K562 (cell line): ENCODE measurements around the gene AVPR1A. TPM values are rescaled to one million over a fixed set of nuclear protein-coding genes. Genes with fewer than 3 reads are reported as not detected.

Experiments
- ATAC-seq: fragments of 200-7000 bp; cut with Tn5 transposase; 3 replicates; pipeline ENCODE4 v1.9.1; 2020; ENCODE audit warnings: moderate library complexity
- BruUV-seq: library from RNA; stranded (reverse); fragments of 400-500 nt; replicated peaks from 2 replicates; lab custom pipeline; 2021; lab: Mats Ljungman, UMichigan
- CTCF ChIA-PET: fragments of 300-600 bp; formaldehyde crosslinking; extraction: SDS; loops from one replicate; lab custom pipeline; 2021; ENCODE audit warnings: low intra/inter-chr PET ratio; lab: Yijun Ruan, JAX
- POLR2A ChIA-PET: fragments of 300-600, 350-650 bp; sonication (Branson Sonifier 250); formaldehyde crosslinking; extraction: SDS; loops from one replicate; lab custom pipeline; 2021; ENCODE audit warnings: antibody characterized with exemption, inconsistent platforms; lab: Yijun Ruan, JAX
- DNase-seq, 4 experiments: peaks; one replicate each; pipeline versions ENCODE4 v3.0.0 to v3.0.0-alpha.2; 2011 to 2018; ENCODE audit warnings: low spot score in 3 of 4, mixed read lengths in 3 of 4; ENCODE audit errors: extremely low read depth in 1 of 4
- FAIRE-seq: peaks from 2 replicates; lab custom pipeline; 2011; peaks lifted over from hg19 to GRCh38; lab: Jason Lieb, UNC
- H2AFZ ChIP-seq: 2 replicates; pipeline ENCODE4 v1.6.0; 2011; ENCODE audit warnings: low read depth, low read length, control low read depth, inconsistent platforms
- H3K27ac ChIP-seq: fragments of 200-600 bp; 3 replicates; pipeline ENCODE4 v1.8.0; 2011; ENCODE audit warnings: low read depth, mild to moderate bottlenecking, control low read depth, inconsistent platforms, low read length, moderate library complexity, mixed read lengths; ENCODE audit errors: extremely low read depth
- H3K27me3 ChIP-seq, 2 experiments: fragments of 300-600 bp in 1 of 2; 2 replicates in 1 of 2; 3 replicates in 1 of 2; pipeline versions ENCODE4 v1.6.0 to v1.8.0; 2011; ENCODE audit warnings: inconsistent platforms in 2 of 2, low read length in 2 of 2, mild to moderate bottlenecking in 1 of 2, mixed read lengths in 1 of 2, moderate library complexity in 1 of 2; ENCODE audit not compliant: control insufficient read depth in 2 of 2, insufficient read depth in 2 of 2
- H3K36me3 ChIP-seq: fragments of 300-600 bp; 3 replicates; pipeline ENCODE4 v1.8.0; 2011; ENCODE audit warnings: mild to moderate bottlenecking, low read length, inconsistent platforms; ENCODE audit not compliant: control insufficient read depth, insufficient read depth
- H3K4me1 ChIP-seq, 2 experiments: fragments of 200-600 bp in 1 of 2; replicated peaks in 1 of 2; 2 replicates in 1 of 2; 3 replicates in 1 of 2; pipeline versions ENCODE4 v1.5.1 to v1.8.0; 2011; ENCODE audit warnings: inconsistent platforms in 2 of 2, low read length in 2 of 2, mild to moderate bottlenecking in 1 of 2, mixed read lengths in 1 of 2, moderate library complexity in 1 of 2; ENCODE audit not compliant: control insufficient read depth in 2 of 2, insufficient read depth in 2 of 2
- H3K4me2 ChIP-seq: 2 replicates; pipeline ENCODE4 v1.6.1; 2011; ENCODE audit warnings: low read length, control low read depth, inconsistent platforms, mixed read lengths; ENCODE audit not compliant: insufficient read depth
- H3K4me3 ChIP-seq: fragments of 200-600 bp; sonication (generic), shearing (Covaris generic); 2 replicates; pipeline ENCODE4 v1.5.1; 2016; ENCODE audit warnings: control low read depth, inconsistent platforms
- H3K79me2 ChIP-seq: fragments of 200-600 bp; 3 replicates; pipeline ENCODE4 v1.8.0; 2011; ENCODE audit warnings: low read length, inconsistent platforms; ENCODE audit not compliant: control insufficient read depth, insufficient read depth
- H3K9ac ChIP-seq, 2 experiments: 2 replicates each; pipeline versions ENCODE4 v1.6.0 to v1.6.1; 2011; ENCODE audit warnings: low read depth in 2 of 2, low read length in 2 of 2, control low read depth in 1 of 2, inconsistent platforms in 1 of 2, mild to moderate bottlenecking in 1 of 2, mixed read lengths in 1 of 2; ENCODE audit not compliant: insufficient read depth in 1 of 2
- H3K9me1 ChIP-seq: one replicate; pipeline ENCODE4 v1.6.0; 2011; ENCODE audit warnings: inconsistent platforms, mild to moderate bottlenecking, low read length, moderate library complexity; ENCODE audit not compliant: control insufficient read depth, insufficient read depth
- H3K9me3 ChIP-seq: replicated peaks from 2 replicates; pipeline ENCODE4 v1.5.1; 2011; ENCODE audit warnings: low read depth, low read length, inconsistent platforms; ENCODE audit not compliant: control insufficient read depth, insufficient read depth
- H4K20me1 ChIP-seq: replicated peaks from 2 replicates; pipeline ENCODE4 v1.6.1; 2011; ENCODE audit warnings: low read length, inconsistent platforms, mixed read lengths; ENCODE audit not compliant: control insufficient read depth, insufficient read depth
- AFF4 ChIP-seq: sonication (generic); formaldehyde crosslinking; IDR thresholded peaks from 2 replicates; pipeline ENCODE4 v1.8.0; 2023; ENCODE audit warnings: mild to moderate bottlenecking, missing genetic modification reagents
- ZNF121 ChIP-seq: sonication (generic); formaldehyde crosslinking; conservative IDR thresholded peaks from 2 replicates; pipeline ENCODE4 v1.8.0; 2022; ENCODE audit warnings: missing genetic modification reagents
- WGBS: fragments of 100-300 bp; shearing (Covaris generic); methylation state at CpG from one replicate; pipeline ENCODE4 v1.1.6; 2016; ENCODE audit warnings: low coverage, mixed read lengths; ENCODE audit not compliant: insufficient coverage; ENCODE audit errors: missing lambda C conversion rate; 5-methylcytosine and 5-hydroxymethylcytosine counted together
- in situ Hi-C: fragments of 300-500 bp; cut with MboI; formaldehyde crosslinking; loops from 4 replicates; pipeline ENCODE4 v1.15.0; 2018; ENCODE audit warnings: inconsistent platforms, mixed read lengths
- intact Hi-C: fragments of 100-400 bp; cut with micrococcal nuclease; formaldehyde crosslinking; loops from 2 replicates; pipeline ENCODE4 v1.14.2; 2022
- polyA plus RNA-seq, 8 experiments: library from polyadenylated mRNA; depleted of rRNA in 4 of 8; stranded (reverse) in 5 of 8; unstranded in 3 of 8; fragments of >200 nt; fragmentation: Nextera tagmentation in 2 of 8; fragmentation: Illumina TruSeq in 1 of 8; extraction: Ambion mirVana in 2 of 8; extraction: Trizol in 1 of 8; gene quantifications; 2 replicates each; pipeline versions ENCODE4 v1.2.1 to v1.2.3, GENCODE V29; 2011 to 2014; ENCODE audit warnings: inconsistent platforms in 1 of 8, missing spikeins in 1 of 8
- total RNA-seq, 7 experiments: library from RNA; depleted of rRNA in 6 of 7; stranded (reverse); fragments of >200 nt in 6 of 7; fragmentation: Illumina TruSeq in 2 of 7; extraction: Trizol in 2 of 7; gene quantifications; 2 replicates each; pipeline versions ENCODE4 v1.2.1 to v1.2.3, GENCODE V29; 2011 to 2021; ENCODE audit warnings: low replicate concordance in 1 of 7

AVPR1A gene
- total and polyA plus RNA-seq, 9 of the 15 experiments (the other 6 are each of a cell fraction or from before 2014, with no cell fraction given) = under 0.01 to 0.04 (median 0.03) TPM; not detected in 3

- ChIA-PET POLR2A (no interaction called here), CTCF (no interaction called here)
- FAIRE-seq = no peak
- Histone ChIP-seq H3K79me2 (no peaks in the 10 kb centered on the region), H3K4me1 (no peaks in the 10 kb centered on the region), H3K9ac (no peak overlapping the region), H3K4me3 (no peak overlapping the region), H3K9me1 (no peaks in the 10 kb centered on the region), H4K20me1 (no peaks in the 10 kb centered on the region), H3K36me3 (no peaks in the 10 kb centered on the region), H2AFZ (no peak overlapping the region), H3K4me2 (no peak overlapping the region), H3K27me3 (peaks cover 4 to 26% of the 10 kb centered on the region in 2 experiments; a peak in 4 of 5 replicates), H3K9me3 (no peaks in the 10 kb centered on the region), H3K27ac (no peak overlapping the region)
- TF ChIP-seq ZNF121 (CRISPR knock-in tag) = no peak
- no peak for TF ChIP-seq AFF4 (CRISPR knock-in tag)
- intact Hi-C loops = loop anchor here (5.0 kb wide), 1 partner anchor 48 kb away; no protein-coding TSS in a partner anchor
- DNase-seq = no peak
- in situ Hi-C loops = no loop called here
- BruUV-seq = no TSS peak
- ATAC-seq = no peak
- 40% methylated on average over 54 of the region's 75 CpGs for WGBS
Measured at GRCh38 chr12:63149909-63150712, 890 bp downstream of the AVPR1A start.
